ENCODE measurements around the gene SLC9A7.

Gene SLC9A7

DNA sequence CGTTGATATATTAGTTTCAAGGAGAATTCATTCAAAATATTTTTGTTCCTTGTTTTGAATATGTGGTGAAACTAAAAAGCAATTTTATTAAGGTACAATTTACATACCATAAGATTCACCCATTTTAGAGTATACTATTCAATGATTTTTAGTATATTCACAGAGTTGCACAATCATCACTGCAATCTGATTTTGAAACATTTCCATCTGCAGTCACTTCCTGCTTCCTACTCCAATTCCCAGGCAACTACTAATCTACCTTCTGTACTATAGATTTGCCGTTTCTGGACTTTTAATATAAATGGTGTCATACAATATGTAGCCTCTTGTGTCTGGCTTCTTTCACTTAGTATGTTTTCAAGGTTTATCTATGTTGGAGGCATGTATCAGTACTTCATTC, 71.3 kb downstream of the SLC9A7 start:
- Histone ChIP-seq H3K27me3 (ENCODE audit: control insufficient read depth, insufficient read depth, low read length) (no peaks in the 10 kb centered on the region), H3K4me3 (ENCODE audit: low read length) (no peak overlapping the region), H3K36me3 (ENCODE audit: control insufficient read depth, insufficient read depth, low read length) (no peaks in the 10 kb centered on the region), H3K4me1 (ENCODE audit: control insufficient read depth, insufficient read depth, low read length) (no peaks in the 10 kb centered on the region), H3K9me3 (ENCODE audit: control insufficient read depth, low read length) (no peaks in the 10 kb centered on the region), H3K9ac (ENCODE audit: low read length) (no peak overlapping the region)

DNA sequence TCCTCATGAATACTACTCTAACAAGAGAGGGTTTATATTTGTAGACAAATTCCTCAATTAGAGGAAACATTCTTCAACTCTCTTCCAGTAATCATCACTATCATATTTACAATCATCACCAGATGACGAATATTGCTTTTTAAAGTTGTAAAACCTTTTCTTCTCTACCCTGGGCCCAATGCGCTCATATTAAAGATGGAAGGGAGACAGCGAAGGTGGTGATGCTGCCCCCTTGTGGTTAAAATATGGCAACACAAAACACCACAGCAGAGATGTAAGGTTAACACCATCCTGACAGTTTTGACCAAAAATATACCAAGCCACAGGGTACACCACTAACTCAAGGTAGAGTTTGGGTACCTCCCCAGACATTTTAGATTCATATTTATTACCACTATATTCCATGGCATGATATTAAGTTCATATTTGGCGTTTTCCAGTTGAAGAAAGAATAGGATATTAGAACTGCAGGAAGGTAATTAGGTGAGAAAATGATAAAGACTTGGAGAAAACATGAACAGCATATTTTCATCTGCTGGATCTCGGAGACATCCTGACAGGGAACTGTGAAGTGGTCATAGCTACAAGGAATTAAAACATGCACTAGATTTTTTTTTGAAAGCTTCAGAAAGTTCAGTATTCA, 72.8 kb downstream of the SLC9A7 start:
- no peaks in the 10 kb centered on the region for H3K36me3 ChIP-seq (ENCODE audit: control insufficient read depth, insufficient read depth, low read length)
- no peaks in the 10 kb centered on the region for H3K27me3 ChIP-seq (ENCODE audit: control insufficient read depth, insufficient read depth, low read length)
- H3K4me3 ChIP-seq (ENCODE audit: low read length), result no peak overlapping the region
- H3K9ac ChIP-seq (ENCODE audit: low read length), result no peak overlapping the region
- no peaks in the 10 kb centered on the region for H3K9me3 ChIP-seq (ENCODE audit: control insufficient read depth, low read length)
- H3K4me1 ChIP-seq (ENCODE audit: control insufficient read depth, insufficient read depth, low read length), result no peaks in the 10 kb centered on the region

DNA sequence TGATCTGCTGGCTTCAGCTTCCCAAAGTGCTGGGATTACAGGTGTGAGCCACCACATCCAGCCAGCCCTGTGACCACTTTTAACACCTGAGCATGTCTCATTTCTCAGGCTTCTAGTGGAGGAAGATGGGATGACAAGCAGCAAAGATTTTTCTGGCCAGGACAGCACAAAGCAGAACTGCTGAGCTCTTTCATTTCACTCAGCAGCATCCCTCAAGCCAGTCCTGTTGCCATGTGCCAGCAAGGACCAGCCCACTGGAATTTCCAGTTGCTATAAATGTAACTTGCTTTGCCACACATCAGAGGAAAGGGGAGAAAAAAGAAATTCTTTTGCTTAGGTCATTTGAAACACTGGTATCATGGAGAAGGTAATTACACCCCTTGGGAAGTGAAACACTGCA, 75.9 kb downstream of the SLC9A7 start:
- Histone ChIP-seq H3K9ac (ENCODE audit: low read length) (no peak overlapping the region), H3K4me3 (ENCODE audit: low read length) (no peak overlapping the region), H3K4me1 (ENCODE audit: control insufficient read depth, insufficient read depth, low read length) (no peaks in the 10 kb centered on the region), H3K27me3 (ENCODE audit: control insufficient read depth, insufficient read depth, low read length) (no peaks in the 10 kb centered on the region), H3K9me3 (ENCODE audit: control insufficient read depth, low read length) (no peaks in the 10 kb centered on the region), H3K36me3 (ENCODE audit: control insufficient read depth, insufficient read depth, low read length) (no peaks in the 10 kb centered on the region)

DNA sequence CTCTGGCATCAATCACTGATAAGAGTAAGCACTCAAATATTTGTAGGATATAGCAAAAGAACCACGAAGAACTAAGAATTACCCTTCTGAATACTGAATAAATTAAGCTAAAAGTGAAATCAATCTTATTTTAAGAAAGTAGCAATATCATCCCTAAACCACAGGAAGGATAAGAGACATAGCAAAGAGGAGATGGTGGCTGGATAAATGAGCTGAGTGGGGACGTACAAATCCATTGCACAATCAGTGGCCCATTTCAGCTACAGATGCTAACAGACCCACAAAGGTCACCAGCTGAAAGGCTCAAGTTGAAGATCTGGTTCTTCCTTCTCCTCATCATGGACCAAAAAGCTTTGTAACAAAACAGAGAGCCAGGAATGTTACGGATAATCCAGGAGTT, 77.1 kb downstream of the SLC9A7 start:
- Histone ChIP-seq H3K4me3 (ENCODE audit: low read length) (no peak overlapping the region), H3K27me3 (ENCODE audit: control insufficient read depth, insufficient read depth, low read length) (no peaks in the 10 kb centered on the region), H3K9me3 (ENCODE audit: control insufficient read depth, low read length) (no peaks in the 10 kb centered on the region), H3K36me3 (ENCODE audit: control insufficient read depth, insufficient read depth, low read length) (no peaks in the 10 kb centered on the region), H3K9ac (ENCODE audit: low read length) (no peak overlapping the region), H3K4me1 (ENCODE audit: control insufficient read depth, insufficient read depth, low read length) (no peaks in the 10 kb centered on the region)

DNA sequence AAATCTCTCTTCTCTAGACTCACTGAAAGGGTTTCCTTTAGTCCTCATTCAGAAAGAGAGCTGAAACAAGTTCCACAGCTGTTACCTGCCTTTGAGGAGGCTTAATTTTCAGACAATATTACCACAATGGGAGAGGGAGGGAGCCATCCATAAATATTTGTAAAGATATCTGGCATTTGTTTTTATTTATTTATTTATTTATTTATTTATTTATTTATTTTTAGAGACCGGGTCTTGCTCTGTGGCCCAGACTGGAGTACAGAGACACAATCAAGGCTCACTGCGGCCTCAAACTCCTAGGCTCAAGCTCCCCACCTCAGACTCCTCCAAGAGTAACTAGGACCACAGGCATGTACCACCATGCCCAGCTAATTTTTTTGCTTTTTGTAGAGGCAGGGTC, 80.7 kb downstream of the SLC9A7 start:
- no peak overlapping the region for H3K4me3 ChIP-seq (ENCODE audit: low read length)
- H3K9ac ChIP-seq (ENCODE audit: low read length), result no peak overlapping the region
- H3K27me3 ChIP-seq (ENCODE audit: control insufficient read depth, insufficient read depth, low read length), result no peaks in the 10 kb centered on the region
- no peaks in the 10 kb centered on the region for H3K4me1 ChIP-seq (ENCODE audit: control insufficient read depth, insufficient read depth, low read length)
- H3K36me3 ChIP-seq (ENCODE audit: control insufficient read depth, insufficient read depth, low read length), result no peaks in the 10 kb centered on the region
- H3K9me3 ChIP-seq (ENCODE audit: control insufficient read depth, low read length), result no peaks in the 10 kb centered on the region

DNA sequence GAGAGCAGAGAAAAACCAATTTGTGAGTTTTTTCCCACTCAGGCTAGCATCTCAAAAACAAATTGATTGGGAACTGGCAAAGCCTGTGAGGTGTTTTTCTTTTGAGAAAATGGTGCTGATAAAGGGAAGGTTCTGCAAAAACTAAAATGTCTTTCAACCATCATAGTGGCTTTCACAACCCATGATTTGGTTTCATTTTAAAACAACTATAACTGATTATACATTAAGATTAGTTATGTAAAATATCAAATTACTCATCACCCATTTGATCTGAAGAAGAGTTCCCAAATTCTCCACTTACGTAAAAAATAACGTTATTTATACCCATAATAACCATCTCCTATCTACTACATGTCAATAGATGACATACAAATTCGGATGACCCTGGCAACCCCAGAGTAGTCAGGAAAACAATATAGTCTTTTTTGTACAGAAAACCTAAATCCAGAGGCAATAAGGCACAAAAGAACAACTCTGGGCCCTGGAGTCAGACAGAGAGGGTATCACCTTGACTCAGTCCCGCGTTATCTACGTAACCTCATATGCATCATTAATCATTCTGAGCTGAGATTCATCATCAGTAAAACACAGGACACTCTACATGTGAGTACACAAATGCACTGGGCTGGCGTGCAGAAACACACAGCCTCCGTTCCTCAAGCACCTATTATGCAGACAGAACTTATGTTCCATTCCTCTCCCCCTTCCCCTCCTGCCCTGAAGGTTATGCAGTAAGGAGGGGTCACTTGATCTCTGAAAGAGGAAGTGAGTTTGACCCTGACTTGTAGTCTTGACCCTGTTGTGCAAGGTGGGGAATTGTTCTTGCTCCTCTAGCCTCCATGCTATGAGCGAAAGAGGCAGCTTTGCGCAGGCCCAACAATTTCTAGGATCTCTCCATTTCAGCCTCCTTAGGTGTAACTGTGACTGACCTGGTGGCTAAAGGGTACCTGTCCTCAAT, 82.2 kb downstream of the SLC9A7 start:
- Histone ChIP-seq H3K36me3 (ENCODE audit: control insufficient read depth, insufficient read depth, low read length) (no peaks in the 10 kb centered on the region), H3K4me1 (ENCODE audit: control insufficient read depth, insufficient read depth, low read length) (no peaks in the 10 kb centered on the region), H3K9ac (ENCODE audit: low read length) (no peak overlapping the region)

DNA sequence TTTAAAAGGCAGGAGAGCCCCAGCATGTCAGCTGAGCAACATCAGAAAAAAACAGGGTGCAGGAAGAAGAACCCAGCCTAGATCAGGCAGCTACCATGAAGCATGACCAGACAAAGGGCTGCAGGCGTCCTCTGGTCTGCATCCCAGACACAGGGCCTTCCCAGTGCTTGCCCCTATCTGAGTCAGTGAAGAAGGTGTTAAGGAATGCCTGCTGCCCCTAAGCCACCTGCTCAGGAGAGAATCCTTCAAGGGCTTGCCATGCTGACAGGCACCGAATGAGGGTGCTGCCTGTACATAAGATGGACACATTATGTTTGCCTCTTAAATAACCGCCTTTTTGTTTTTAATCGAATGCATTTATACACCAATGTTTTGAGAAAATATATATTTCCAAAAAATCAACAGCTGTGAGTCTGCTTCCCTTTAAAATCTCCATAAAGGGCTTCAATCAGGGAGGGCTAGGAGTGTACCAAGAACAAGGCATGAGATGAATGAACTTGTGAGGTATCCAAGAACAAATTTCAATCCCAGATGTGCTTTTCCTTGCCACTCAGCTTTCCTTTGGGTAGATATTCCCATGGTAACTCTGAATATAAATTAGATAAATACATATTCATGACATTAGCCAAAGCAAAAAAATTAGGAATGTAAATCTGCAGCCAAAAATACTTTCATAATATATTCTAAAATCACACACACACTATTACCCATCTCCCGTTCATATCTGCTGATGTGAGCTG, 85.1 kb downstream of the SLC9A7 start:
- no peak overlapping the region for H3K9ac ChIP-seq (ENCODE audit: low read length)
- H3K36me3 ChIP-seq (ENCODE audit: control insufficient read depth, insufficient read depth, low read length), result no peaks in the 10 kb centered on the region
- H3K4me3 ChIP-seq (ENCODE audit: low read length), result no peak overlapping the region
- no peaks in the 10 kb centered on the region for H3K27me3 ChIP-seq (ENCODE audit: control insufficient read depth, insufficient read depth, low read length)
- H3K9me3 ChIP-seq (ENCODE audit: control insufficient read depth, low read length), result no peaks in the 10 kb centered on the region
- H3K4me1 ChIP-seq (ENCODE audit: control insufficient read depth, insufficient read depth, low read length), result no peaks in the 10 kb centered on the region

More for the DNA sequence above, 82.2 kb downstream of the SLC9A7 start:
- no peaks in the 10 kb centered on the region for H3K9me3 ChIP-seq (ENCODE audit: control insufficient read depth, low read length)
- H3K27me3 ChIP-seq (ENCODE audit: control insufficient read depth, insufficient read depth, low read length), result no peaks in the 10 kb centered on the region
- no peak overlapping the region for H3K4me3 ChIP-seq (ENCODE audit: low read length)

DNA sequence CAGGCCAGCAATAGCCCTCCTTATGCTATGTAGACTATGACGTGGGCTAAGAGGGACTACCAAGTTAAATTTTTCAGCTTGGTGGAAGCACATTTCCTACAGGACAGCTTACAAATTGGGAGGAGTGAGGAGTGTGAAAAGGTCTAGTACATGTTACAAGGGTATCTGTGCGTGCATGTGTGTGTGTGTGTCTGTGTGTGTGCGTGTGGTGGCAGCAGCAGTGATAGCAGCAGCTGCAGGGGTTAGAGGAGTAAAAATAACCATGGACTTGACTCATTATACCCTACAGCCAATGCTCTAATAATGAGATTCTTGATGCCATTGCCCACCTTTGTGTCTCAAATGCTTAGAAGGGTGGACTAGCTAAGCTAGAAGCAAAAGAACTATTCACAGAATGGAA, 88.6 kb downstream of the SLC9A7 start:
- Histone ChIP-seq H3K9me3 (ENCODE audit: control insufficient read depth, low read length) (no peaks in the 10 kb centered on the region), H3K4me3 (ENCODE audit: low read length) (no peak overlapping the region), H3K36me3 (ENCODE audit: control insufficient read depth, insufficient read depth, low read length) (no peaks in the 10 kb centered on the region), H3K27me3 (ENCODE audit: control insufficient read depth, insufficient read depth, low read length) (no peaks in the 10 kb centered on the region), H3K9ac (ENCODE audit: low read length) (no peak overlapping the region), H3K4me1 (ENCODE audit: control insufficient read depth, insufficient read depth, low read length) (no peaks in the 10 kb centered on the region)

DNA sequence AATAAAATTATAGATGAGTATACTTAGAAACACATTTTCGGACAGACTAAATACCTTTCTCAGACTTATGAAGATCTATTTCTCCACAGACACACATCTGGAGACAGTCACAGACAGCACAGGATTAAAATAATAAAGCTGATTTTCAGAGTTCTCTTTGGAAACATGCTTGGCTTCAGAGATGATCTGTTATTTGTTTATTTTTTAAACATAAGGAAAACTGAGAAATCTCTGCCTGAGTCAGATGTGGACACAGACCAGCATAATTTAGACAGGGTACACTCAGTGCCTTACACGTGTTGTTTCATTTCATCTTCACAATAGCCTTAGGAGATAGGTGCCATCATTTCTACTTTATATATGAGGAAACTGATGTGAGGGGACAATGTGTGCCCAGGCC, 92.1 kb downstream of the SLC9A7 start:
- Histone ChIP-seq H3K9ac (ENCODE audit: low read length) (no peak overlapping the region), H3K27me3 (ENCODE audit: control insufficient read depth, insufficient read depth, low read length) (no peaks in the 10 kb centered on the region), H3K4me3 (ENCODE audit: low read length) (no peak overlapping the region), H3K4me1 (ENCODE audit: control insufficient read depth, insufficient read depth, low read length) (no peaks in the 10 kb centered on the region), H3K36me3 (ENCODE audit: control insufficient read depth, insufficient read depth, low read length) (no peaks in the 10 kb centered on the region), H3K9me3 (ENCODE audit: control insufficient read depth, low read length) (no peaks in the 10 kb centered on the region)

DNA sequence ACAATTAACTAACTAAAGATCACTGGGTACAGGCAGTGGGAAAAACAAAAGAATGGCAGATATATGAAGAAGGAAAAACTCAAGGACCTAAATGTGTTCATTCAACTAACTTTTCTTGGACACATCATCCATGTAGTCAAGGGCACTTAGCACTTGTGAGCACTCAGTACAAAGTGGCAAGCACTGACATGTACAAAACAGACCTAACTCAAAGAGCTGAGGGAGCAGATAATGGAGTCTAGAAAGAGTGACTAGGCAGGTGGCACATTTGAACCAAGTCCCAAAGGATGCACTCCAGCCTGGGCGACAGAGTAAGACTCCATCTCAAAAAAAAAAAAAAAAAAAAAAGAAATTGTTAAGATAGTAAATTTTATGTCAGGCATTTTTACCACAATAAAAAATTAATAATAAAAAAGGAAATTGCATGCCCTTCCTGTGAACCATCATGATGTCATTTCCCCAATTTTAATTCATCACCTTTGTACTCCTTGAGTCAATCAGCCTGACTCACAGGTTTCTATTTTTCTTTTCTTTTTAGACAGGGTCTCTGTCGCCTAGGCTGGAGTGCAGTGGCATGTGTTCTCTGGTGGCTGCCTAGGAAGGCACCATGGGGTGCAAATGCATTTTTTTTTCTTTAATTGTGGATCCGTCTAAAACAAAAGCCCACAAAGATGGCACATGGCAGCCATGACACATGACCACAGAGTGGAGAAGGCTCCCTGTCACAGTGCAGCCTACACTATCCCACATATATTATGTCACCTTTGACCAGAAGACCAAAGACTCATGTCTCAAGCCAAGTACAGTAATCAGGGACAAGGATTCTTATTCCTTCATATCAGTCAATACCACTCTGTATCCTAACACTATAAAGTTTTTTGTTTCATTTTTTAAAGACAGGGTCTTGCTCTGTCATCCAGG, 93.4 kb downstream of the SLC9A7 start:
- Histone ChIP-seq H3K36me3 (ENCODE audit: control insufficient read depth, insufficient read depth, low read length) (no peaks in the 10 kb centered on the region), H3K9ac (ENCODE audit: low read length) (no peak overlapping the region), H3K9me3 (ENCODE audit: control insufficient read depth, low read length) (no peaks in the 10 kb centered on the region), H3K4me3 (ENCODE audit: low read length) (no peak overlapping the region), H3K4me1 (ENCODE audit: control insufficient read depth, insufficient read depth, low read length) (no peaks in the 10 kb centered on the region), H3K27me3 (ENCODE audit: control insufficient read depth, insufficient read depth, low read length) (no peaks in the 10 kb centered on the region)

DNA sequence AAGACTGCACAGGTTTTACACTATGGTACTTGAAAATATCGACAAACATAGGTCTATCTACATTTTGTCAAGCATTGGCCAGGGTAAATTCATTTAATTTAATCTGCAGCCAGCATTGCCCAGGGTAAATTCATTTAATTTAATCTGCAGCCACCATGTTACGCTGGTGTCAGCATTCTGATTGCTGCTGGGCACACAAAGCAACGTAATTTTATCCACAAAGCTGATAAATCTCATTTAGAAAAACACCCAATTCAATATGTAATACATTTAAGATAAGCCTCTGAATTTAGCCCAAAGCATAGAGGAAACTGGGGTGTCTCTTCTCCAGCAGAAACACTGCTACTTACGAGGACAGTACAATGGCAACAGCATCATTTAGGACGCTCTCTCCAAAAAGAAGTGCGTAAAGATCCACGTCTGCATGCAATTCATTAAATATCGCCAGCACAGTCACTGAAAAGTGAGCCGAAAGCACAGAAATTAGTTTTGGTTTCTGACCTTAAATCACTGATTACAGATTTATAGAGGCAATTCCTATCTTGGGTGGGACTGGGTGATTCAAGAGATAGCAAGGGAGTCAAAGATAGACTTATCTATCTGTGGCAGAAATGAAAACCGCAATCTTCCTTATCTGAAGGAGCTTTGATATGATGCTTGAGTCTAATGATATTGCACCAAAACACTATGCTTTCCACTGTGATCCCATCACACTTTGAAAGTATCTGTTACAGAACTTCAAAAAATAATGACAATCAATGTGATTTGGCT, 96.5 kb downstream of the SLC9A7 start:
- H3K9me3 ChIP-seq (ENCODE audit: control insufficient read depth, low read length), result no peaks in the 10 kb centered on the region
- no peaks in the 10 kb centered on the region for H3K27me3 ChIP-seq (ENCODE audit: control insufficient read depth, insufficient read depth, low read length)

More for the DNA sequence above, 96.5 kb downstream of the SLC9A7 start:
- Histone ChIP-seq H3K36me3 (ENCODE audit: control insufficient read depth, insufficient read depth, low read length) (no peaks in the 10 kb centered on the region), H3K4me1 (ENCODE audit: control insufficient read depth, insufficient read depth, low read length) (no peaks in the 10 kb centered on the region), H3K4me3 (ENCODE audit: low read length) (no peak overlapping the region), H3K9ac (ENCODE audit: low read length) (no peak overlapping the region)

Data from mucosa of stomach (tissue), 1 donor.